Measurements from ENCODE around the gene ING3.

ING3 gene, protein sequence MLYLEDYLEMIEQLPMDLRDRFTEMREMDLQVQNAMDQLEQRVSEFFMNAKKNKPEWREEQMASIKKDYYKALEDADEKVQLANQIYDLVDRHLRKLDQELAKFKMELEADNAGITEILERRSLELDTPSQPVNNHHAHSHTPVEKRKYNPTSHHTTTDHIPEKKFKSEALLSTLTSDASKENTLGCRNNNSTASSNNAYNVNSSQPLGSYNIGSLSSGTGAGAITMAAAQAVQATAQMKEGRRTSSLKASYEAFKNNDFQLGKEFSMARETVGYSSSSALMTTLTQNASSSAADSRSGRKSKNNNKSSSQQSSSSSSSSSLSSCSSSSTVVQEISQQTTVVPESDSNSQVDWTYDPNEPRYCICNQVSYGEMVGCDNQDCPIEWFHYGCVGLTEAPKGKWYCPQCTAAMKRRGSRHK

GRCh38 chr7:120950539-120951308, at the start of gene ING3:
ING3 (plus strand) TSS chr7:120950777; CDS start chr7:120950897, 120 bp downstream.
- DNase-seq: peak; percentile 97

DNA sequence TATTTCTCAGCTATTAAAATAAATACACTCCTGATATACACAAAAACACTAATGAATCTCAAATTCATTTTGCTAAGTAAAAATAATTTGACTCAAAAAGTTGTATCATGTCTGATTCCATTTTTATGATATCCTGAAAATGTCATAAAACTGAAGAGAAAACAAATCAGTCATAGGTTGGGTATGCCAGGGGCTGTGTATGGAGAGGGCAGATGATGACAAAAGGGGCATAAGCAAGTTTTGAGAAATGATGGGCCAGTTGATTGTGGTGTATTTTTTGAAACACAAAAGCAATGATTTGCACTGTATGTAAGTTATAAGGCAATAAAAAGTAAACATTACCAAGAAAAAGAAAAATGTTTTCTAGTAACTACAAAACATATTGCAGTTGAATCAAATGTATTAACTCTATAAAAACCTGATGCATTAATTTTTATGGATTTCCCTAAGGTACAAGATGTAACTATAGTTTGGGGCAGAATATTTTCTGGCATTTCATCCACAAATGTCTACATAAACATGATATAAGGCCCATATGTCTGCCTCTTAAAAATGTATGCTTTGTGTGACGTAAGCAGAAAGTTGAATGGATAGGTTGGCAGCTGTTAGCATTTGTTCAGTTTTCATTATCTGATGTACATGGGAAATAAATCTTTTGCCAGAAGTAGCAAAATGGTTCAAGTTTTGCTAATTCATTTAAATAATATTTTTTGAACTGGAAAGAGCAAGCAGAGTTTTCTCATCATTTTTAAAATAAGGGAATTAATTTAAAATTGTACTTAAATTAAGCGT, 35.1 kb upstream of the ING3 start:
- no peak for DNase-seq

GRCh38 chr7:120916121-120916520, 34.5 kb upstream of the ING3 start:
- DNase-seq: no peak

- DNase-seq: no peak
These were observed 34.0 kb upstream of the ING3 start for GRCh38 chr7:120916538-120916937.

DNA sequence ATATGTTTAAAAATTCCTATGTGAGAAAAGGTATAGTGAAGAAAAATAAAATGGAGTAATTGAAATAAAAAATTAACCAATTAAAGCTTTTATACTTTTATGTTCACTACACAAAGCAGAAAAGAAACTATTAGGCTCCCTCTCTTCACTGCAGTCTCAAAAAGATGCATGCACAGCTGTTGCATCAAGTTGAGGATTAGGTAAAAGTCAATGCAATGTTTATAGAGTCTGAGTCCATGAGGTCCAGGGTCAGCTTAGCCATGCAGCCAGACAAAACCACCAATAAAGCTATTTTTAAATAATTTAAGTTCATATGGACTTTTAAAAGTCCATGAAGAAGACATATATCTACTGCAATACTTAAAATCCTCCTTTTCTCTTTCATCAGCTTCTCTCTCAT, 31.1 kb upstream of the ING3 start:
- DNase-seq: no peak

- no peak for DNase-seq
These were observed 30.5 kb upstream of the ING3 start for GRCh38 chr7:120920034-120920433.

- DNase-seq: no peak
These were observed 29.8 kb upstream of the ING3 start for GRCh38 chr7:120920591-120921274.

- DNase-seq: no peak
These were observed 25.7 kb upstream of the ING3 start for GRCh38 chr7:120924837-120925236.

DNA sequence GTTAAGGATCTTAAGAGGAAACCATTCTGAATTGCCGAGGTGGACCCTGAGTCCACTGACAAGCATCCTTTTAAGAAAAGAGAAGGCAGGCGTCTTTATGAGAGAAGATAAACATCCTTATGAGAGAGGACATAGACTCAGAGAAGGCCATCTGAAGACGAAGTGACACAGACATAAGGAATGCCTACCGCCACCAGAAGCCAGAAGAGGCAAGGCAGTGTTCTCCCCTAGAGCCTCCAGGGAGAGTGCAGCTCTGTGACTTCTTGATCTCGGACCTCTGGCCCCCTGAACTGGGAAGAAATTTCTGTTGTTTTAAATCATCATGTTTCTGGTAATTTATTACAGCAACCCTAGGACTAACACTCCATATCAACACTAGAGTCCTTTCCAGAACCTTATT, 25.2 kb upstream of the ING3 start:
- no peak for DNase-seq

- DNase-seq: no peak
These were observed 23.6 kb upstream of the ING3 start for GRCh38 chr7:120926943-120927346.

- no peak for DNase-seq
These were observed 23.0 kb upstream of the ING3 start for GRCh38 chr7:120927454-120928103.

DNA sequence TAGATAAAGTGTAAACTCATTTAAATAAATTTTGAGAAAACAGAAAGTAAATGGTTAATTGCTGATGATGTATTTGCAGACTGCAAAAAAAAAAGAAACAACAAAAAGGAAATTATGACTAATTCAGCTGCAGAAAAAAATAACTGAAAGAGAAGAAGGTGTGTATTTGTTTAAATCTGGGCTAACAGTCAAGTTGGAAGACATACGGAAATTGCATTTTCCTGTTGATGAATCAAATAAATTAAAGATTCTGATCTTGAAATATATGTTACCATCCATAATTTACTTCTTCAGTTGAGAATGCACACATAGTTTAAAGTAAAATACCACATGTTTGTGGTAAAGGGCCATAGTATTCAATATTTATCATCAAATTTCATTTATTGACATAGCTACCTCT, 19.3 kb upstream of the ING3 start:
- DNase-seq: no peak

DNA sequence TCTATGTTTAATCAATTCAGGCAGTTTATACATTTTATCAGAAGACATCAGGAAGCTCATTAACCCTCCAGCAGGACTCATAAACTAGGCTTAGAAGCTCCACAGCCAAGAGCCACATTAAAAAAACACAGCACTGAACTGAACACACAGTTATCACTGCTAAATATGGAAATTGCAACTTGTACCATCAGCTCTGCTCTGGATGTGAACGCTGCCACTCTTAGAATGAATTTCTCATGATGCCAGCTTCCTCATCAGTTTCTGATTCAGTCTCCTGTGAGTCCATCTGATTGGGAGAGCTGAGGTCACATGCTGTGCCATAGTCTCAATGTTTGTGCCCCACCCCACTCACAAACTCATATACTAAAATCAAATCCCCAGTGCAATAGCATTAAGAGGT, 17.1 kb upstream of the ING3 start:
- no peak for DNase-seq

GRCh38 chr7:120939345-120939744, 11.2 kb upstream of the ING3 start:
- no peak for DNase-seq

DNA sequence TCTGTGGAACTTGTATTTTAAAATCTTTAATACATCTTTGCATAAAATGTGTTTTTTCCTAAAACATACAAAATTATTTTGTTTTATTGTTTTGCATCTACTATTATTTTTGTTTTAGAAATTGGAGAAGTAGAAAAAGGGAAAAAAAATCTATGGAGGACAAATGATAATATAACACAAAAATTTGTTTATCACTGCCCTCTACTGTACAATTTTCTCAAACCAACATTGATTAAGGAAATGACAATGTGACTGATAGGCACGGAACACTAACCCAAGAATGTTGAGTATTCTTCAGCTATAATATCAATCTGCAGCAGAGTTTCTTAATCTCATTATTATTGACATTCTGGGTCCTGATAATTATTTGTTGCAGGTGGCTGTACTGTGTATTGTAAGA, 9.5 kb upstream of the ING3 start:
- DNase-seq: peak; percentile 31

GRCh38 chr7:120941856-120942255, 8.7 kb upstream of the ING3 start:
- DNase-seq: no peak

DNA sequence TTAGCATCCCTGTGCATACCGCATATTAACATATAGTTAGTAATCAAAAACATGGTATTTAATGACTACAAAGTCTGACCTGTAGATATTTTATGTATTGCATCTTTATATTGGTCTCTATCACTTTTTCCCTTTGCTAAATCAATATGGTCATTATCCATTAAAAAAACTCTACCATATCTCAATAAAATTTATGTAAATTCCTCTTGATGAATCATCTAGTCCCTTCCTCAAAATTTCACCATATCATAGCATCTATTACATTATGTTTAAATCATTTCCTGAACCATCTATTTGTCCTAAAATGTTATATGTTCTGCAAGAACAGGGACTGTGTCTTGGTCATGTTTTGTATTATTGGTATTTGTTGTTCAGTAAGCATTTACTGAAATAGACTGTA, 7.7 kb upstream of the ING3 start:
- no peak for DNase-seq

DNA sequence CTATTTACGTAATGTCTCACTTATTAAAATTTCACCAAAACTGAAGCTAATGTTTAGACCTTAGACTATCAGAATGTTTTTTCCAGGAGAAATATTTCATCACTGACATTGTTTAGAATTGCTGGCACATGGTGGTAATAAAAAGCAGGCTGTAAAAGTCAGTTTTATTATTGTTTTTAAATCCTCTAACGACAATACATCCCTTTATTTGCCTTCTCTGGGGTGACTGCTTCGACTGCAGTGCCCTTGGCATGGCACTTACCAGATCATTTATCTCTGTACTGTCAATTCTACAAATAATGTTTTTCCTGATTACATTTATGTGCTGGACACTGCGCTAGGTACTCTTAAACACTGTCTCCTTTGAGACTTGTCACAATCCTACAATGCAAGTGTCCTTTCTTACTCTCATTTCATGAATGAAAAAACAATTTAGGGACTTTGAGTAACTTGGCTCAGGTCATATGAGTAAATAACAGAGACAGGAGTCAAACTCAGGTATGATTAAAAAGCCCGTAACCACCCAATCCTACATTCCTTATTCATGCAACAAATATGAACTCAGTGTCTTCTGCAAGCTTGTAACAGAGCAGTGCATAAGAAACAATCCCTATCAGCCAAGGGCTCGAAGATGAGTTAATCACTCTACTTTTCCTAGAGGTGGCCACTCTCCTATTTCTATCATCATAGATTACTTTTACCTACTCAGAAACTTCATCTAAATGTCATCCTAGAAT, 5.6 kb upstream of the ING3 start:
- DNase-seq: no peak

- no peak for DNase-seq
These were observed 2.6 kb upstream of the ING3 start for GRCh38 chr7:120947980-120948379.

DNA sequence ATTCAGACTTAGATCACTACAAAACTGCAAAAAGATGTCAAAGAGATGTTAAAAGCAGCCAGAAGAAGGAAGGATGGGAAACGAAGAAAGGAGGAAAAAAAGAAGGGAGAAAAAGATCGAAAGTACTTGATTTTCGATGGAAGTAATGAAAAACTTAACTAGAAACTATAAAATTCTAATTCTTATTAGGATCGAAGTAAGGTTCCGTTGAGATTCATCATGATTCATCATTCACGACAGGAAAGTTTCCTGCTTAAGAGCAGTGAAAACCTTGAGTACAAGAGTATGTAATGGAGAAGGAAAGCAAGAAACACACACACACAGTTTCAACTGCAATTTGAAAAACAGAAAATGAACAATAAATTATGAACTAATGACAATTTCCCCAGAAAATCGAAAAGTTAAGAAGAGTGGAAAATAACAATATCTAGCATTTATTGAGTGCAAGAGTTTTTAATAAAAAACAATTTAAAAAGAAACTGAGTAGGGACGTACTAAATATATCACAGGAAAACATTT, 1.1 kb upstream of the ING3 start:
- no peak for DNase-seq

DNA sequence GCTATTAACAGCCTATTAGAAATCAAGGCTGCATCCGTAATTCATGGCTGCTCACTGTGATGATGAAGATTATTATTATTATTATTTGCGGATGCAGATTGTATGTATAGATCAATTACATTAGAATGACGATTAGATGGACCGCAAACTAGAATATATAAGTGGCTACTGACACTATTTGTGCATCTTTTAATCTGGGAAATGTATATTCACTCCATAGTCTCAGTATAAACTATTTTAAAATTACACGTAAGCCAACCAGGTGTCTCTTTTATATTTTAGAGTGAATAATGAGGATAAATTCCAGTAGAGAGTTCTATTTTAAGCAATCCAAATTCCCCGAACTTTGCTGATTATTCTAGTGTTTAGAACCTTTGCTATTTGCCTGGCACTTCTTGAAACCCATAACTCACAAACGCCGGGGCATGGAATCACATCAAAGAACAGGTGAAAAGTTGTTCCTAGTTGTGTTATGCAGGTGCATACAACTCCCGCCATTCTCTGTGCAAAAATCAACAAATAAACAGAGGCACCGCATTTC, 509 bp upstream of the ING3 start:
- DNase-seq: no peak
